ENCODE measurements around the gene ERICH2. TPM values are rescaled to one million over a fixed set of nuclear protein-coding genes. Genes with fewer than 3 reads are reported as not detected.

Gene ERICH2
- total RNA-seq, 1 experiment from 2014 or later: 0.74 TPM

- no peaks in the 10 kb centered on the region for H3K27me3 ChIP-seq (ENCODE audit: control insufficient read depth, insufficient read depth, low read length)
- POLR2A ChIA-PET: no interaction called here
- ATAC-seq (no peak), DNase-seq (ENCODE audit: low read depth, low spot score) (no peak)
- peaks cover 5% of the 10 kb centered on the region; the same call in 1 of the 2 replicates for H3K4me1 ChIP-seq (ENCODE audit: control insufficient read depth, insufficient read depth, low read length)
- no TSS peak for BruUV-seq (replicated peaks)
- H3K36me3 ChIP-seq (ENCODE audit: control insufficient read depth, insufficient read depth, low read length): no peaks in the 10 kb centered on the region
- intact Hi-C loops (cut with micrococcal nuclease; ENCODE audit: unreplicated experiment) (no loop called here), in situ Hi-C loops (cut with HindIII; ENCODE audit: low pct_unique_long_range_greater_than_20kb, low sequenced_read_pairs) (no loop called here)
- no peak for TF ChIP-seq TCF7L2 (IDR thresholded peaks at IDR 0.05; ENCODE audit: low read depth, low read length)
- TF ChIP-seq REST (IDR thresholded peaks at IDR 0.05; ENCODE audit: insufficient read depth in 1 of 2, low read depth in 2 of 2, low read length in 1 of 2): no peak
- no peak for TF ChIP-seq SIN3A (IDR thresholded peaks at IDR 0.05; ENCODE audit: borderline replicate concordance, insufficient read depth, low read depth, low read length)
- no peak for TF ChIP-seq CTCF (IDR thresholded peaks at IDR 0.05)
- TF ChIP-seq POLR2AphosphoS5 (IDR thresholded peaks at IDR 0.05; ENCODE audit: low read depth, low read length): no peak
- no peak overlapping the region for H3K27ac ChIP-seq (ENCODE audit: low read length)
- no peaks in the 10 kb centered on the region for H3K9me3 ChIP-seq (ENCODE audit: control insufficient read depth, insufficient read depth, low read depth, low read length)
- CTCF ChIA-PET: no interaction called here
- no peak overlapping the region for H3K4me3 ChIP-seq (ENCODE audit: low read depth in 2 of 2, low read length in 2 of 2)
These were observed 26.5 kb upstream of the ERICH2 start for GRCh38 chr2:170743530-170744239.

- peaks cover 2% of the 10 kb centered on the region; the same call in 1 of the 2 replicates for H3K4me1 ChIP-seq (ENCODE audit: control insufficient read depth, insufficient read depth, low read length)
- ATAC-seq: no peak
- TF ChIP-seq CTCF (IDR thresholded peaks at IDR 0.05) (no peak), TCF7L2 (IDR thresholded peaks at IDR 0.05; ENCODE audit: low read depth, low read length) (no peak), REST (IDR thresholded peaks at IDR 0.05; ENCODE audit: insufficient read depth in 1 of 2, low read depth in 2 of 2, low read length in 1 of 2) (no peak), SIN3A (IDR thresholded peaks at IDR 0.05; ENCODE audit: borderline replicate concordance, insufficient read depth, low read depth, low read length) (no peak), POLR2AphosphoS5 (IDR thresholded peaks at IDR 0.05; ENCODE audit: low read depth, low read length) (no peak)
- H3K4me3 ChIP-seq (ENCODE audit: low read depth in 2 of 2, low read length in 2 of 2): no peak overlapping the region
- in situ Hi-C loops (cut with HindIII; ENCODE audit: low pct_unique_long_range_greater_than_20kb, low sequenced_read_pairs) (no loop called here), intact Hi-C loops (cut with micrococcal nuclease; ENCODE audit: unreplicated experiment) (no loop called here)
- ChIA-PET CTCF (no interaction called here), POLR2A (no interaction called here)
- DNase-seq (ENCODE audit: low read depth, low spot score): no peak
- no peaks in the 10 kb centered on the region for H3K36me3 ChIP-seq (ENCODE audit: control insufficient read depth, insufficient read depth, low read length)
- no peaks in the 10 kb centered on the region for H3K9me3 ChIP-seq (ENCODE audit: control insufficient read depth, insufficient read depth, low read depth, low read length)
- H3K27me3 ChIP-seq (ENCODE audit: control insufficient read depth, insufficient read depth, low read length): no peaks in the 10 kb centered on the region
- BruUV-seq (replicated peaks): no TSS peak
- H3K27ac ChIP-seq (ENCODE audit: low read length): no peak overlapping the region
These were observed 25.8 kb upstream of the ERICH2 start for GRCh38 chr2:170744248-170745002.
